HG03469 (cell line): ENCODE results near the gene TRMT6.

Experiments used
- ATAC-seq: cut with Tn5 transposase; IDR thresholded peaks from one replicate; pipeline ENCODE4 v1.9.1; 2021; ENCODE audit warnings: mild to moderate bottlenecking, moderate library complexity, moderate number of reproducible peaks; ENCODE audit not compliant: unreplicated experiment

Gene TRMT6

DNA sequence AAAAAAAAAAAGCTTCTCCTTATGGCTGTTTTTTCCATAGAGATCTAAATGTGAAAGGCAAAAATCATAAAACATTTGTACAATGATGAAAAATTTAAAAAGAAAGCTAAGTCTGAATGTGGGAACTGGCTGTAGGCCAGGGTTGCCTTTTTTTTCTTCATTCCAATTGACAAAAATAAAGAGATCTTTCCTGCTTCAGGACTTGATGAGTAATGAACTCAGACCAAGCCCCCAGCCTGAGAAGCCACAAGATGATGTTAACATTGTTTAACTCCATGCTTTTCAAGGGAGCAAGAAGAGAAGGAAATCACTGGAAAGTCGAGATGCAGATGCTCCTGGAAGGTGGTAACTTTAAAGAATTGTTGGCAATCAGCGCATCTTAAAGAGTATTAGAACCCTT lies 41.4 kb downstream of the TRMT6 start:
- ATAC-seq: no peak

DNA sequence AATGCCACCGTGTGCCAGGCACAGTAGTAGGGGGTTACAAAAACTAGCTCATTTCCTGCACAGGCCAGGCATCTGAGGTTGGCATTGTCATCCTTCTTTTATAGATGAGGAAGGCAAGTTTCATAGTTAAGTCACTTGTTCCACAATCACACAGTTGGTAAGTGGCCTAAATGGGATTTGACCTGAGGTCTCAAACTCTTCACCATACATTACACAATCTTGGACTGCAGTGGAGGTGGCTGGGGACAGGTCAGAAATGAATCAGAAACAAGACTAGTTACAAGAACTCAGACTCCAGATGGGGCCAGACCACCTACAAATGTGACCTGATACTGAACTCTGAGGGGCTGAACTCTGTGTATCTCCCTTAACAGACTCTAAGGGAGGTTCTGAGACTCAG lies 49.4 kb downstream of the TRMT6 start:
- no peak for ATAC-seq

DNA sequence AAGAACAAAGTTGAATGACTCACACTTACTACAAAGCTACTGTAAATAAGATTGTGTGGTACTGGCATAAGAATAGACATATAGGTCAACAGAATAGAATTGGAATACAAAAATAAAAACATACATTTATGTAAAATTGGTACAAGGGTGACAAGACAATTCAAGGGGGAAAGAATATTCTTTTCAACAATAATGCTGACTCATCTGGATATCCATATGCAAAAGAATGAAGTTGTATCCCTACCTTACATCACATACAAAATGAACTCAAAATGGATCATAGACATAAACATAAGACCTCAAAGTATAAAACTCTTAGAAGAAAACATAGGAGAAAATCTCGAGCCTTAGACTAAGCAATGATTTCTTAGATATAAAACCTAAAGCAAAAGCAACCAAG lies 50.9 kb downstream of the TRMT6 start:
- no peak for ATAC-seq

DNA sequence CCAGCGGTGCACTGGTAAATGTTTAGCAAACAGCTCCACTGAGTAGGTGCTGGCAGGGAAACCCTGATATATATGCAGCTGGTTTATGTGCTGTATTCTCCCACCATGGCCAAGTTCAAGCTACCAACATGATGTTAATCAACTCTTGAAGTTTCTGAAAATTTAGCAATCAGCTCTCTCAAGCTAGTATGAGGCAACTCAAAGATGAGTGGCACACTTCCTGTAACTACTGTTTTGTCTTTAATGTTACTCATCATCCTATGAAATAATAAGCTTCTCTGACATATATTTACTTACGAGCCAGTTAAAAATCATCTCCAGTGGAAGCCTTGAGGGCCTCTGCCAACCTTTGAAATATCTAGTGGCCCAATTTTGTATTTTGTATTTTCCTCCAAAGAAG lies 54.7 kb downstream of the TRMT6 start:
- no peak for ATAC-seq

DNA sequence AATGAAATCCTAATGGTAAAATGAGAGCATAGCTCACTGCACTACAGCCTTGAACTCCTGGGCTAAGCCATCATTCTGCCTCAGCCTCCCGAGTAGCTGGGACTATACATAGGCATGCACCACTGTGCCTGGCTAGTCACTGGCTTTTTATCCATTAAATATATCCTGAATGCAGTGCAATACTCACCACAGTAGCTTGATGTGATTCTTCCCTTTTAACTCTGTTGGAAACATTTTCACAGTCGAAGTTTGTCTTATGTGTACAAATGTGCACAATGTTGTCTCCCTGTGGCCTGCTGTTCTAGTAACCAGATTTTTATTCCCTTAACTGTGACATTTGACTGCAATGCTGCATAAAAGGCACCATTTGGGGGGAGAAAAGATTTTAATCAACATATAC lies 56.7 kb downstream of the TRMT6 start:
- no peak for ATAC-seq

DNA sequence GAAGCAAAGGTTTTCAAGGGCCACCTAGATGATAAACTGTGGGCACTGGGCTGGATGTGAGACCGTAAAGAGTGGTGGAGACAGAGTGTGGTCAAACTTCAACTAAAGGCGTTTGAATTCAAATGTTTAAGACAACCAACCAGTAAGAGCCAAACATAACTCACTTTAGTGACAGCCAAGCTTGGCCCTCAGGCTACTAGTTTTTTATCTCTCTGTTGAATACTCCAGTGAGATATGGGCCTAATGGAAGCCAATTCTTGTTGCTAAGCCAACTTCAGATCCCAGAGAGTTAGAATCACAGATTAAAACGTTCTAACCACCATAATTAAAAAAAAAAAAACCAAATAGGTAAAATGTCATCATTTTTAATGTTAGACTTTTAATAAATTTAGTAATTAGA lies 57.3 kb downstream of the TRMT6 start:
- ATAC-seq: no peak

DNA sequence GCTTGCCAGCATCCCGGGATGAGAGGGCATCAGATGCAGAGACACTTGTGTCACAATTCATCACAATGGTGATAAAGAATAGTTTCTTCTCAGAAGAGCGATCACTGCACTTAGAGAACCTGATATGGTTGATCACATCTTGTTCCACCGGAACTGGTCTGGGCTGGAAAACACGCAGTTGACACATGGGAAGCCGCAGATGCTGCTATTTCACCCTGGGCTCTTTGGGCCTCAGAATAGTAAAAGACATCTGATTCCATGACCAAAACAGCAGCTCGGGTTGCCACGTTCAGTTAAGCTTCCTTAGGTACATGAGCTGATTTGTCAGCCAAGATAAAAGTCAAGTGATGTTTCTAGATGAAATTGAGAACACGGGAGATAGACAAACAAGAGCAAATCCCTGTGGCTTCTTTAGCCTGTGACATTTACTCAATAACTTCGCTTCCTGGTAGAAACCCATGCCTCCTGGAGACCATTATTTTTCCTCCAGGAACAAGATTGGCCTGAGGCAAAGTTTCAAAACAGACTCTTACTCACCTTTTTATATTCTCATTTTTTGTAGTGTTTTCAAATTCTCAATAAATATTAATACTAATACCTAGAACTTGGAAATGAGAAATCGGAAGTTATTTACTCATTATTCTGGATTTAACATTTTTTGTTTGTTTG lies 59.4 kb downstream of the TRMT6 start:
- no peak for ATAC-seq

DNA sequence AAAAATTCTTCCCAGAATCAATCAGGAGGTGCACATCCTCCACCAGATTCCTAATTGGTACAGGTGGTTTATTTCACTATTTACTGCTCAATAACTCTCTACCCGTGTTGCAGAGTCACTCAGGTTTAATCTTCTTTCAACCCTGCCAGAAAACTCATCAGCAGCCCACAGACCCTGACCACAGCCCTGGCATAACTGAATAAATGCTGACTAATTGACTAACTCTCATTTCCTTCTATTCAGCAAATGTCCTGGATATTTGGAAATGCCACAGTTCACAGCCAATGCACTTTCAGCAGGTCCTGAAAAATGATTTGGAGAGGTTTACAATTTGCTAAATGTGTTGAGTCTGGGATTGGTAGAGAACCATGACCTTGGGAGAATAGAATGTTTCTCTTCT lies 62.3 kb downstream of the TRMT6 start:
- ATAC-seq: no peak

DNA sequence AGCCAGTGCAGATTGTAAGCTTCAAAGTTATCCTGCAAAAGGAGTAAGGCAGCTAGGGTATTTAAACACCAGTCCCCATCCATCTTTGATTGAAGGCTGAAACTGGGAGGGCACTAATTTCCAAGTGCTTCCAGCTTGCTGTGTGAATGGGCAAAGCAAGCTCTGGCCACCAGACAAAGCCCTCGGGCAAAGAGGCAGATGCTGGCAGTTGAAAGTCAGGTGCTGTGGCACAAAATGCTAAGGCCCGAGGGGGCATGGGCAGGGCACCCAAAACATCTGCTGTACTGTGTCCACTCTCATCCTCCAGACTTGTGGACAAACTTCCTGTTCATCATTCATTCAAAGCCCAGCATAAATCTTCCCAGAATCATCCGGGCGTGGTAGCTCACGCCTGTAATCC lies 62.9 kb downstream of the TRMT6 start:
- no peak for ATAC-seq
